Hematopoietic multipotent progenitor cell treated with erythropoietin and hydrocortisone succinate and interleukin-3 and kit ligand, for 17 days (in vitro differentiated cells): ENCODE data around the gene SOCS7.

Experiments used
- DNase-seq: peaks from one replicate; pipeline ENCODE4 v3.0.0-alpha.2; 2015; ENCODE audit warnings: low spot score

Gene SOCS7, protein sequence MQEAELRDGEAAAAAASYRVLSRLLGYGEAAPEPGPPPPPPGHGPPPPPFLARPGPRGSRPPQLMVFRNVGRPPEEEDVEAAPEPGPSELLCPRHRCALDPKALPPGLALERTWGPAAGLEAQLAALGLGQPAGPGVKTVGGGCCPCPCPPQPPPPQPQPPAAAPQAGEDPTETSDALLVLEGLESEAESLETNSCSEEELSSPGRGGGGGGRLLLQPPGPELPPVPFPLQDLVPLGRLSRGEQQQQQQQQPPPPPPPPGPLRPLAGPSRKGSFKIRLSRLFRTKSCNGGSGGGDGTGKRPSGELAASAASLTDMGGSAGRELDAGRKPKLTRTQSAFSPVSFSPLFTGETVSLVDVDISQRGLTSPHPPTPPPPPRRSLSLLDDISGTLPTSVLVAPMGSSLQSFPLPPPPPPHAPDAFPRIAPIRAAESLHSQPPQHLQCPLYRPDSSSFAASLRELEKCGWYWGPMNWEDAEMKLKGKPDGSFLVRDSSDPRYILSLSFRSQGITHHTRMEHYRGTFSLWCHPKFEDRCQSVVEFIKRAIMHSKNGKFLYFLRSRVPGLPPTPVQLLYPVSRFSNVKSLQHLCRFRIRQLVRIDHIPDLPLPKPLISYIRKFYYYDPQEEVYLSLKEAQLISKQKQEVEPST

DNA sequence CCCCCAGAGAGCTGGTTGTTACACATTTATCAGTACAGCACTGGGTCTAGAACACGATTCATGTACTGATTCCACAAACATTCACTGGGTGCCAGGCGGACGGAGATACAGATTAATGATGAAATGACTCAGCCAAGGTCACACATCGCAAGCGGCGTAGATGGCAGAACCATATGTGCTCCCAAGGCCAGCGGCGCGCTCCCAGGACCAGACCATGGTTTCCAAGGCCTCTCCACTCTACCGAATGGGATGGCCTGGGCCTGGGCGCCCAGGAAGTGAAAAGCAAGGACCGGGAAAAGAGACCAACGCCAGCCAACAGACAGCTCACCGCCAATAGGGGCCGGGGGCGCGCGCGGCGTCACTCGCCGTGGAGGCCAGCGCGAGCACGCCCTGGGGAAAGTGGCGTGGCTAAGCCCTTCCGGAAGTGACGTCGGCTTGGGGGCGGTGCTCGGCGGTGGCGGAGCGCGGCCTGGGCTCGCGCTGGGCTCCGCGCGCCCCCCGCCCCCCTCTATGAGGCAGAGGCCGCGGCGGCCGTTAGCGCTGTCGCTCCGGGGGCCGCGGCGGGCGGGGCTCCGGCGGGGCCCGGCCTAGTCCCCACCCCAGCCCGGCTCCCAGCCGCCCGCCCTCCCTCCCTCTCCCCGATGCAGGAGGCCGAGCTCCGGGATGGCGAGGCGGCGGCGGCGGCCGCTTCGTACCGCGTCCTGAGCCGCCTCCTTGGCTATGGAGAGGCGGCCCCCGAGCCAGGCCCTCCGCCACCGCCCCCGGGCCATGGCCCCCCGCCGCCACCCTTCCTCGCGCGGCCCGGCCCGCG is at the start of gene SOCS7:
TSS of gene SOCS7 (plus strand) at position 433 of the 811 bp plus-strand sequence. CDS start at position 642, 209 bp downstream.
- peak; percentile 88 for DNase-seq

GRCh38 chr17:38315497-38315896 is 36.1 kb upstream of the SOCS7 start:
- no peak for DNase-seq

- DNase-seq, result no peak
These were observed 34.6 kb upstream of the SOCS7 start for GRCh38 chr17:38317081-38317480.

- no peak for DNase-seq
These were observed 31.2 kb upstream of the SOCS7 start for GRCh38 chr17:38320482-38320881.

DNA sequence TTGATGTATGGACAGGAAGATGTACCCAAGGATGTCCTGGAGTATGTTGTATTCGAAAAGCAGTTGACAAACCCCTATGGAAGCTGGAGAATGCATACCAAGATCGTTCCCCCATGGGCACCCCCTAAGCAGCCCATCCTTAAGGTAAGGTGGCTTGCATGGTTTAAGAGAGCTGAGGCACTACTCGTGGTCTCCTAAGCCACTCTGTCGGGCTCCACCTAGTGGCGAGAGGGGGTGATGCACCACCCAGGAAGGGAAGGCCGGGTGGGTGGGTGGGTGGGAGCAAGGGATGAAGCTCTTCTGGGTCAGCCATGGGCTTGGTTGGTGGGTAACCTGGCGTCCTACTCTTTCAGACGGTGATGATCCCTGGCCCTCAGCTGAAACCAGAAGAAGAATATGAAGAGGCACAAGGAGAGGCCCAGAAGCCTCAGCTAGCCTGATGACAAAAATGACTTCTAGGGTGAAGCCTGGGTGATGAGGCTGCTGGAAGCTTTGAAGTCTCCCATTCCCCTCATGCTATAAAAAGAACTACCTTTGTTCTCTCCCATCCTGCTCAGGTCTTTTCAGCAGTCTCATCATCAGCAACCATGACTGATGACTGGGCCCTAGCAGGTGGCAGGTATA is 29.4 kb upstream of the SOCS7 start:
- DNase-seq, result peak; percentile 74

GRCh38 chr17:38322897-38323296 is 28.7 kb upstream of the SOCS7 start:
- DNase-seq, result no peak

- no peak for DNase-seq
These were observed 27.4 kb upstream of the SOCS7 start for GRCh38 chr17:38324141-38324697.

- DNase-seq, result no peak
These were observed 26.9 kb upstream of the SOCS7 start for GRCh38 chr17:38324772-38325171.

DNA sequence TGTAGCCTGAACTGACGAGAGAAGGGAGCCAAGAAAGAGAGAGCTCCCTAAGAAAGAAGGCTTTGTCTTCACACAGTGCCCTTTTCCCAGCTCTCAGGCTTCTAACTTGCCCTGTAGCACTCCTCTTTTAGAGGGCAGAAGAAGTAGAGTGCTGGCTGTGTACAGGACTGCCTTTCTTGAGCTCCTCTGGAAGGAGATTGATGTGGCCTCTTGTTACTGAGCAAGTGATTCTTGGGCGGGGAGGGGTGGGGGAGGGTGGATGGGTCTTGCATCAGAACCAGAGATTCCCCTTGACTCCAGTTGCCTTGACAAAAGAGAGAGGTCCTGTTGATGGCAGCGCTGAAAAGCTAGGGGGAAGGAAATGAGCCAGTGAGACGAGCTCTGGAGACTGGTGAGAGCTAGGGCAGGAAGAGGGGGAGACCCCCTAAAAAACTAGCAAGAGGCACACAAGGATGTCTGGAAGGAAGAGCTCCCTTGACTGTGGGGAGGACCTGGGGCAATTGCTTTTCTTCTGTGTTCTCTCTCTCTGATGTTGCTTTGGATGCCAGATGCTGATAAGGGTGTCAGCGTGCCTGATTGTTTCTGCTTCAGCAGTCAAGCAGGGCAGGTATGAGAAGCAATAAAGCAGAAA is 26.3 kb upstream of the SOCS7 start:
- no peak for DNase-seq

DNA sequence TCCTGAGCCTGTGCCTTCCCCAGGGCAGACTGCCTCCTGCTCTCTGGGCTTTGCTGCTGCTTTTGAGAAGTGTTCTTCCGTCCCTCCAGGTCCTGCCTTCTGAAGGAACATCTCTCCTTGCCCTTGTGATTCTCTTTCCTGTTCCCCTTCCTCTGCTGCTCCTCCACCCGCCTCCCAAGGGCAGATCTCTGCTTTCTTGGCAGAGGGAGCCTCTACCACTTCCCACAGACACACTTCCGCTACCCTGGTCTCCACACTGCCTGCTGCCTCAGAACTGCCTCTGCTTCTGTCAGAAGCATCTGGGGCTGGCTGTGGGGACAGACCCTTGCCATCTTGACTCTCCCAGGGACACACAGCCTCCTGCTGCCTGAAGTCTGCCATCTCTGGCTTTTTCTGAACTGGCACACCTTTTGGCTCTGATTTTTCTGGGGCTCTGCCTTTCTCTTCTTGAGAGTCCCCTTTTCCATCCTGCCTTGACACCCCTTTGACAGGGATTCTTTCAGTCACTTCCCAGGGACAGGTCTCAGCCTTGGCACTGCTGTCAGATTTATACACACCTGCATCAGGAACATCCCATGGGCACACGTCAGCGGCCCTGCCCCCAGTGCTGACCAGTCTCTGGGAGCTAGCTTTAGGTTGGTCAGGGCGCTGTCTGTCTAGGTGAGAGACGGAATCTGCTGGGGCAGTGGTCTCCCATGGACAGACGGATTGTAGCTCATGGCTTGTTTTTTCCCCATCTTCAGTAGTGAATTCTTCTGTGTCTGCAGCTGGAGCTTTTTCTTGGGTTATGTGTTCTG is 24.4 kb upstream of the SOCS7 start:
- DNase-seq, result no peak

DNA sequence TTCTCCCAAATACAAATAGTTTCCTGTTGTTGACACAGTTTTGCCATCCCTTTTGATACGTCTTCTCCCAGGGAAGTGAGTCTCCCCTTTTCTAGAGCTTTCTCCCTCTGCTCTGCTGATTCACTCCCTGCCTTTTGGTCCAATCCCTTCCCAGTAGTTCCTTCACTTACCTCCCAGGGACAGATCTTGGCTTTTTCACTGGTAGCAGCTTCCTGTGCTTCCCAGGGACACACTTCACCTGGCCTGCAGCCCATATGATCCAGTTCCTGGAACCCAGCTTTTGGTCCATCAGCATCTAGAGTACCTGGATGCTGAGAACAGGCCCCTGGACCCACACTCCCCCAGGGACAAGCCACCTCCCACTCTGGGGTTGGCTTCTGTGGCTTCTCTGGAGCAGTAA is 23.7 kb upstream of the SOCS7 start:
- no peak for DNase-seq

DNA sequence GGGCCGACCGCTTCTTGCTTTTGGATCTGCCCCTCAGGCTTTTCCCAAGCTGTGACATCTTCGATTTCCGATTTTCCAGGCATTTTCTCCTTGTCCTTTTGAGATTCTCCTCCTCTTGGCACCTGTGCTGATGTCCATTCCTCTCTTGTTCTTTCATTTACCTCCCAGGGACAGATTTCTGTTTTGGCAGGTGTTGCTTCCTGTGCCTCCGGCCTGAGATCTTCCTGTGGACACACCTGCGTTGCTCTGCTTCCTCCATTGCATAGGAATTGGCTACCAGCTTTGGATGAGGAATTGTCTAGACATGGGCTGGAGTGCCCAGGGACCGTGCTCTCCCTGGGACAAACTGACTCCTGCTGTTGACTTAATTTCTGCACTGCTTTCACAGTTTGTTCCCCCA is 23.0 kb upstream of the SOCS7 start:
- DNase-seq, result no peak

- no peak for DNase-seq
These were observed 22.4 kb upstream of the SOCS7 start for GRCh38 chr17:38329284-38329683.

DNA sequence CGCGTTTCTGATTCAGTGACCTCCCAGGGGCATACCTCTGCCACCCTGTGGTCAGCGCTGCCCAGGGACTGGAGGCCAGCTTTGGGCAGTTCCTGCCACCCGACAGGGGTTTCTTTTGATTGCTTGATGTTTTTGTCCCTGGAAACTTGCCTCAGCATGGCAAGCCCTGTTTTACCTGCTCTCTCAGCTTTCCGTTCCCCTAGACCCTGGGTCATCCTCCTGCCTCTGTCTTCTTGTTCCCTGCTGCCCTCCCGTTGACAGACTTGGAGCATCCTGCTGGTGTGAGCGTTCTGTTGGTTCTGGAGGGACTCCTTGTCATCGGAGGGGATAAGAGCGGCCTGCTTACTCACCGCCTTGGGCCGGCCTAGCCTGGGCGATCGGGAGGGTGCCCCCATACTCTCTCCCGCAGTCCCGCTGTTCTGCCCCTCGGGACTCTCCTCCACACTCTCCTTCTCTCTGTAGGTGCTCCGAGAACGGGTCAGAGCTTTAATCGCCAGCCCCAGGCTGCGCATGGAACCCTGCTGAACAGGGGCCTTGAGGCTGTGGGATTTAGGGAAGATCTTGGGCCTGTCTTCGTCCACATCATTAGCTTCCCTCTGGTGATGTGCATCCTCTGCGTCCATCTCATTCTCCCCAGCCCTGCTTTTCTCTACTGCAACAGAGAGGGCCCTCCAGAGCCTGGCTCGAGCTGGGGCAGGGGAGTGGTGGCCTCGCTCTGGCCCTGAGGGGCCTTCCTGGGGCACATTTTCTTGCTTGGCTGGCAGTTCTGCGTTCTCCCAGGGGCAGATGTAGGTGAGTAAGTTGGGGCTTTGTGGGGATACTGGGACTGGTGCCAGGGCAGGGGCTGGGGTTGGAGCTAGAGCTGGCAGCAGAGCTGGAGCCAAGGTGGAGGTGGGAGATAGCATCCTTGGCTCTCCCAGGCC is 21.6 kb upstream of the SOCS7 start:
- DNase-seq, result no peak

GRCh38 chr17:38330941-38331411 is 20.7 kb upstream of the SOCS7 start:
- DNase-seq, result no peak

- no peak for DNase-seq
These were observed 18.9 kb upstream of the SOCS7 start for GRCh38 chr17:38332735-38333134.

GRCh38 chr17:38333635-38334295 is 17.9 kb upstream of the SOCS7 start:
- peak; percentile 42 for DNase-seq

GRCh38 chr17:38334480-38335364 is 16.9 kb upstream of the SOCS7 start:
- no peak for DNase-seq
